Activated CD8-positive, alpha-beta T cell treated with anti-CD3 and anti-CD28 coated beads for 36 hours (primary cell): ENCODE measurements around the gene TBXA2R. TPM values are rescaled to one million over a fixed set of nuclear protein-coding genes. Genes with fewer than 3 reads are reported as not detected.

Experiments
- ATAC-seq: fragments of 200-7000 bp; cut with Tn5 transposase; one replicate; pipeline ENCODE4 v1.10.0; 2021; ENCODE audit warnings: mild to moderate bottlenecking, moderate library complexity
- CTCF ChIA-PET: fragments of 350-600 bp; sonication (Branson Sonifier 250); formaldehyde crosslinking; loops from one replicate; lab custom pipeline; 2021; ENCODE audit warnings: antibody characterized with exemption; lab: Charles Lee
- POLR2A ChIA-PET: fragments of 350-600 bp; sonication (Branson Sonifier 250); formaldehyde crosslinking; loops from one replicate; lab custom pipeline; 2021; ENCODE audit warnings: antibody characterized with exemption; lab: Charles Lee
- DNase-seq: peaks from one replicate; pipeline ENCODE4 v3.0.0-alpha.2; 2020
- H3K27ac Mint-ChIP-seq: one replicate; pipeline ENCODE4 v1.8.0; 2021; ENCODE audit warnings: mild to moderate bottlenecking, mixed read lengths
- H3K27me3 Mint-ChIP-seq: one replicate; pipeline ENCODE4 v1.8.0; 2021; ENCODE audit warnings: mixed read lengths
- H3K36me3 Mint-ChIP-seq: one replicate; pipeline ENCODE4 v1.8.0; 2021; ENCODE audit warnings: low read depth, mixed read lengths
- H3K4me1 Mint-ChIP-seq: one replicate; pipeline ENCODE4 v1.8.0; 2021; ENCODE audit warnings: low read depth, mixed read lengths
- H3K4me3 Mint-ChIP-seq: one replicate; pipeline ENCODE4 v1.8.0; 2021; ENCODE audit warnings: mild to moderate bottlenecking, moderate library complexity, mixed read lengths
- H3K9me3 Mint-ChIP-seq: one replicate; pipeline ENCODE4 v1.8.0; 2021; ENCODE audit warnings: mixed read lengths
- CTCF ChIP-seq: fragments of 200-600 bp; IDR thresholded peaks from one replicate; pipeline ENCODE4 v1.8.0; 2022; ENCODE audit warnings: antibody characterized with exemption, mild to moderate bottlenecking
- intact Hi-C: fragments of 100-400 bp; cut with micrococcal nuclease; formaldehyde crosslinking; loops from one replicate; pipeline ENCODE4 v1.10.0; 2022
- total RNA-seq, 2 experiments: library from RNA; stranded (reverse); gene quantifications; one replicate each; pipeline ENCODE4 v1.2.3, GENCODE V29; 2021

TBXA2R gene
- total RNA-seq, 2 experiments from 2014 or later = 2.7 to 3.0 TPM

- peaks cover 11% of the 10 kb centered on the region for H3K4me1 Mint-ChIP-seq
- DNase-seq (no peak), ATAC-seq (no peak)
- intact Hi-C loops = no loop called here
- H3K36me3 Mint-ChIP-seq = peaks cover 6% of the 10 kb centered on the region
- TF ChIP-seq CTCF = peak; percentile 30
- ChIA-PET POLR2A (interaction anchor here (0.6 kb wide), 1 partner anchor 143 kb away, joined by 3 read pairs; the partner anchor contains the start of gene MRPL54), CTCF (interaction anchor here (0.7 to 4.1 kb wide), 5 partner anchors 27 to 74 kb away, joined by 3 to 16 read pairs (median 3); partner anchors contain the start of gene GIPC3)
- H3K27ac Mint-ChIP-seq = no peak overlapping the region
- H3K9me3 Mint-ChIP-seq = no peaks in the 10 kb centered on the region
- H3K4me3 Mint-ChIP-seq = no peak overlapping the region
- no peaks in the 10 kb centered on the region for H3K27me3 Mint-ChIP-seq
Measured at GRCh38 chr19:3618811-3619630, 12.3 kb upstream of the TBXA2R start.

GRCh38 chr19:3618144-3618810, 11.6 kb upstream of the TBXA2R start:
- intact Hi-C loops = no loop called here
- H3K36me3 Mint-ChIP-seq = peaks cover 6% of the 10 kb centered on the region

GRCh38 chr19:3617463-3617862, 10.8 kb upstream of the TBXA2R start:
- Mint-ChIP-seq H3K27ac (no peak overlapping the region), H3K9me3 (no peaks in the 10 kb centered on the region), H3K36me3 (peaks cover 4% of the 10 kb centered on the region), H3K4me1 (peaks cover 9% of the 10 kb centered on the region), H3K4me3 (no peak overlapping the region), H3K27me3 (no peaks in the 10 kb centered on the region)
- ChIA-PET CTCF (interaction anchor here (0.6 to 4.1 kb wide), 3 partner anchors 32 to 80 kb away, joined by 3 to 16 read pairs (median 4); partner anchors contain the start of gene GIPC3), POLR2A (interaction anchor here (0.6 kb wide), 1 partner anchor 1297 kb away, joined by 3 read pairs; no protein-coding TSS in a partner anchor)
- DNase-seq (peak; percentile 32), ATAC-seq (peak; percentile 65)
- intact Hi-C loops = no loop called here
- no peak for TF ChIP-seq CTCF

More at GRCh38 chr19:3618144-3618810, 11.6 kb upstream of the TBXA2R start:
- Mint-ChIP-seq H3K4me3 (no peak overlapping the region), H3K9me3 (no peaks in the 10 kb centered on the region), H3K27ac (no peak overlapping the region), H3K4me1 (peaks cover 9% of the 10 kb centered on the region), H3K27me3 (no peaks in the 10 kb centered on the region)
- peak; percentile 62 for DNase-seq
- peak; percentile 98 for TF ChIP-seq CTCF
- CTCF ChIA-PET = interaction anchor here (0.7 to 4.1 kb wide), 5 partner anchors 26 to 73 kb away, joined by 3 to 16 read pairs (median 3); partner anchors contain the start of gene GIPC3
- ATAC-seq = peak; percentile 78
- POLR2A ChIA-PET = interaction anchor here (0.6 kb wide), 2 partner anchors 144 to 1297 kb away, joined by 3 read pairs; partner anchors contain the start of gene MRPL54

- Mint-ChIP-seq H3K9me3 (no peaks in the 10 kb centered on the region), H3K4me1 (peaks cover 9% of the 10 kb centered on the region), H3K27ac (no peak overlapping the region), H3K27me3 (no peaks in the 10 kb centered on the region), H3K4me3 (no peak overlapping the region), H3K36me3 (peaks cover 6% of the 10 kb centered on the region)
- no peak for TF ChIP-seq CTCF
- intact Hi-C loops = no loop called here
- POLR2A ChIA-PET = no interaction called here
- ATAC-seq (no peak), DNase-seq (no peak)
- CTCF ChIA-PET = interaction anchor here (4.1 kb wide), 1 partner anchor 31 kb away, joined by 16 read pairs; the partner anchor contains the start of gene GIPC3
Measured at GRCh38 chr19:3615524-3616135, 9.0 kb upstream of the TBXA2R start.
